ENCODE measurements around the gene PNPLA6.

DNA sequence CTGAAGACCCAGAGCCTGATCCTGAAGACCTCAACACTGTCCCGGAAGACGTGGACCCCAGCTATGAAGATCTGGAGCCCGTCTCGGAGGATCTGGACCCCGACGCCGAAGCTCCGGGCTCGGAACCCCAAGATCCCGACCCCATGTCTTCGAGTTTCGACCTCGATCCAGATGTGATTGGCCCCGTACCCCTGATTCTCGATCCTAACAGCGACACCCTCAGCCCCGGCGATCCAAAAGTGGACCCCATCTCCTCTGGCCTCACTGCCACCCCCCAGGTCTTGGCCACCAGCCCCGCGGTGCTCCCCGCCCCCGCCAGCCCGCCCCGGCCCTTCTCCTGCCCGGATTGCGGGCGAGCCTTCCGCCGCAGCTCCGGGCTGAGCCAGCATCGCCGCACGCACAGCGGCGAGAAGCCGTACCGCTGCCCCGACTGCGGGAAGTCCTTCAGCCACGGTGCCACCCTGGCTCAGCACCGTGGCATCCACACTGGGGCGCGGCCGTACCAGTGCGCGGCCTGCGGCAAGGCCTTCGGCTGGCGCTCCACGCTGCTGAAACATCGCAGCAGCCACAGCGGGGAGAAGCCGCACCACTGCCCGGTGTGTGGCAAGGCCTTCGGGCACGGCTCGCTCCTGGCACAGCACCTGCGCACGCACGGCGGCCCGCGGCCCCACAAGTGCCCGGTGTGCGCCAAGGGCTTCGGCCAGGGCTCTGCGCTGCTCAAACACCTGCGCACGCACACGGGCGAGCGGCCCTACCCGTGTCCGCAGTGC lies 16.0 kb upstream of the PNPLA6 start:
- TF ChIP-seq, protein P1, sequence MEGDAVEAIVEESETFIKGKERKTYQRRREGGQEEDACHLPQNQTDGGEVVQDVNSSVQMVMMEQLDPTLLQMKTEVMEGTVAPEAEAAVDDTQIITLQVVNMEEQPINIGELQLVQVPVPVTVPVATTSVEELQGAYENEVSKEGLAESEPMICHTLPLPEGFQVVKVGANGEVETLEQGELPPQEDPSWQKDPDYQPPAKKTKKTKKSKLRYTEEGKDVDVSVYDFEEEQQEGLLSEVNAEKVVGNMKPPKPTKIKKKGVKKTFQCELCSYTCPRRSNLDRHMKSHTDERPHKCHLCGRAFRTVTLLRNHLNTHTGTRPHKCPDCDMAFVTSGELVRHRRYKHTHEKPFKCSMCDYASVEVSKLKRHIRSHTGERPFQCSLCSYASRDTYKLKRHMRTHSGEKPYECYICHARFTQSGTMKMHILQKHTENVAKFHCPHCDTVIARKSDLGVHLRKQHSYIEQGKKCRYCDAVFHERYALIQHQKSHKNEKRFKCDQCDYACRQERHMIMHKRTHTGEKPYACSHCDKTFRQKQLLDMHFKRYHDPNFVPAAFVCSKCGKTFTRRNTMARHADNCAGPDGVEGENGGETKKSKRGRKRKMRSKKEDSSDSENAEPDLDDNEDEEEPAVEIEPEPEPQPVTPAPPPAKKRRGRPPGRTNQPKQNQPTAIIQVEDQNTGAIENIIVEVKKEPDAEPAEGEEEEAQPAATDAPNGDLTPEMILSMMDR (IDR thresholded peaks at IDR 0.05) = no peak
- no peak for TF ChIP-seq POLR2AphosphoS5 (IDR thresholded peaks at IDR 0.05)
